ENCODE data around the gene MYL5.

DNA sequence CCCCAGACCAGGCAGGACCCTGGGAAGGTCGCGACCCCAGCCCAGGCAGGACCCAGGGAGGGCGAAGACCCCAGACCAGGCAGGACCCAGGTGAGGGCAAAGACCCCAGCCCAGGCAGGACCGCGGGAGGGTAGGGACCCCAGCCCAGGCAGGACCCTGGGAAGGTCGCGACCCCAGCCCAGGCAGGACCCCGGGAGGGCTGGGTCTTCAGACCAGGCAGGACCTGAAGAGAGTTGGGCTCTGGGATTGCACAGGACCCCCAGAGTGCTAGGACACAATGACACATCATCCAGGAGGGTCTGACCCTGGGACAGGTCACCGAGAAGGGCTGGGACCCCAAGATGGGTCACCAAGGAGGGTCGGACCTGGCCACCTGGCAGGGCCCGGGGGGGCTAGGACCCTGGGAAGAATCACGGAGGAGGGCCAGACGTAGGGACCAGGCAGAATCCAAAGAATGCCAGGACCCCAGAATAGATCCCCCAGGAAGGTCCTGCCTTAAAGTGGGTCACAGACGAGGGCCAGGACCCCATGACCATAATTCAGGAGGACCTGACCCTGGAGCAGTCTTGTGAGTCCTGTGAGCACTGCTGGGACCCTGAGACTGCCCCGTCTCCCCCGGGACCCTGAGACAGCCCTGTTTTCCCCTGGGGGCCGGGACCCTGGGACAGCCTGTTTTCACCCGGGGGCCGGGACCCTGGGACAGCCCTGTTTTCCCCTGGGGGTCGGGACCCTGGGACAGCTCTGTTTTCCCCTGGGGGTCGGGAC is 32.7 kb downstream of the MYL5 start:
- TF ChIP-seq, protein P1, sequence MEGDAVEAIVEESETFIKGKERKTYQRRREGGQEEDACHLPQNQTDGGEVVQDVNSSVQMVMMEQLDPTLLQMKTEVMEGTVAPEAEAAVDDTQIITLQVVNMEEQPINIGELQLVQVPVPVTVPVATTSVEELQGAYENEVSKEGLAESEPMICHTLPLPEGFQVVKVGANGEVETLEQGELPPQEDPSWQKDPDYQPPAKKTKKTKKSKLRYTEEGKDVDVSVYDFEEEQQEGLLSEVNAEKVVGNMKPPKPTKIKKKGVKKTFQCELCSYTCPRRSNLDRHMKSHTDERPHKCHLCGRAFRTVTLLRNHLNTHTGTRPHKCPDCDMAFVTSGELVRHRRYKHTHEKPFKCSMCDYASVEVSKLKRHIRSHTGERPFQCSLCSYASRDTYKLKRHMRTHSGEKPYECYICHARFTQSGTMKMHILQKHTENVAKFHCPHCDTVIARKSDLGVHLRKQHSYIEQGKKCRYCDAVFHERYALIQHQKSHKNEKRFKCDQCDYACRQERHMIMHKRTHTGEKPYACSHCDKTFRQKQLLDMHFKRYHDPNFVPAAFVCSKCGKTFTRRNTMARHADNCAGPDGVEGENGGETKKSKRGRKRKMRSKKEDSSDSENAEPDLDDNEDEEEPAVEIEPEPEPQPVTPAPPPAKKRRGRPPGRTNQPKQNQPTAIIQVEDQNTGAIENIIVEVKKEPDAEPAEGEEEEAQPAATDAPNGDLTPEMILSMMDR (IDR thresholded peaks at IDR 0.05): no peak
- no peak for TF ChIP-seq POLR2AphosphoS5 (IDR thresholded peaks at IDR 0.05)

Data from breast epithelium (tissue), 3 donors.